ENCODE results near the gene SAMD4B.
"Not testable (repeated sequence)": the region's sequence is repeated elsewhere in the genome, so short reads cannot be mapped to it uniquely, and the experiment has no call there.

The SAMD4B gene

DNA sequence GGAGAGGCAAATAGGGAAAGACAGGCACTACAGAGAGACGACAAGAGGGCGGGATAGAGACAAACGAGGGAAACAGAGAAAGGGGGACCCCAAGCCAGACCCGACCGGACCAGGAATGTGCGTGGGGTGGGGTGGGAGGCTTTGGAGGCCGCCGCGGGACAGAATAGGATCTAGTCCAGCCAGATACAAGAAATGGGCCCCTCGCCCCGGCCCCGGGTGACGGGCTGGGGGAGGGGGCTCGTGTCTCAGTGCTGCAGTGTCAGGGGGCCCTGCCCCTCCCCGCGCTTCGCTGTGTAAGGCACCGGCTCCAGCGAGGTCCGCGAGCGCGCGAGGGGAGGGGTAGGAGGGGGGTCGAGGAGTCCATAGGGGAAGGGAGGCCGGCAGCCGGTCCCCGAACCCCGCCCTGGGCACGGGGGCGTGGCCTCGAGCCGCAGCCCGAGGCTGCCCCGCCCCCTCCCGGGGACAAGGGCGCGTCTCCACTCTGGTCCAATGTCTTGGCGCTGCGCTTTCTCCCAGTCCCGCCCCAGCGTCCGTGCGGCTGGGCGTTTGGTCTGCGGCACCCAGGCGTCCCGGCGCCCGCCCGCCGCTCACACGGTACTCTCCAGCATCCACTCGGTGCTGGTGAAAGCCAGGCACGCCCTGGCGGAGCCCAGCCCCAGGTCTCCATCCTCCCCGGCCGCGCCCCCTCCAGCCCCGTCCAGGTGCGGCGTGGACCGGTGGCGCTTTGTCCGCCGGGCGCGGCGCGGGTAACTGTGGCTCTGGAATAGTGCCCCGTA, 35.0 kb upstream of the SAMD4B start:
- Mint-ChIP-seq H3K4me3 (no peak overlapping the region), H3K36me3 (ENCODE audit: low read depth) (peaks cover 3% of the 10 kb centered on the region), H3K27me3 (no peaks in the 10 kb centered on the region), H3K4me1 (ENCODE audit: low read depth) (no peaks in the 10 kb centered on the region), H3K27ac (no peak overlapping the region), H3K9me3 (no peaks in the 10 kb centered on the region)

DNA sequence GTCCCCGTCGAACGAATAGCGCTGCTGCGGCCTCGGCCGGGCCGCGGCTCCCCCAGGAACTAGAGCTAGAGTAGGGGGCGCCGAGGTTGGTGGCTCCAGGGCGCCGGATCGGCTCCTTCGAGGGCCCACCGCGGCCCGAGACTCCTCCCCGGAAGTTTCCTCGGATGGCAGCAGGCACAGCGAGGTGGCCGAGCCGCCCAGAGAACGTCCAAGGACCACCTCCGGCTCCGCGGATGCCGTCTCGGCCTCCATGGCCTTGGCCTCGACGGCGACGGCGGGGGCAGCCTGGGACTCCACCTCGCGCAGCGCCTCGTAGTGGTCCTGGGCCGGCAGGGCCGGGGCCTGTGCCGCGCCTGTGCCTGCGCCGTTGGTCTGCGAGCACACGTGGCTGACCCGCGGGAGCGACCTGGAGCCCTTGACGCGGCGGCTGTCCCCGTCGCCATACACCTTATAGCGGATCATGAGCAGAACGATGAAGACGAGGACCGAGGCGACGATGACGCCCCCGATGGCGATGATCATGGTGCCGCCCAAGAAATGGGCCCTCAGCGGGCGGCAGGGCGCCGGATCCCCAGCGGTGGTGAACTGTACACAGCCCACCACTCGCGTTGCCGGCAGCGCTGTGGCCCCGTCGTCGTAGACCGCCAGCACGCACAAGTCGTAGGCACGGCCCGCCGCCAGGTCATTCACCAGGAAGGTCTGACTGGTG, 34.2 kb upstream of the SAMD4B start:
- Mint-ChIP-seq H3K4me1 (ENCODE audit: low read depth) (no peaks in the 10 kb centered on the region), H3K9me3 (no peaks in the 10 kb centered on the region), H3K4me3 (no peak overlapping the region), H3K36me3 (ENCODE audit: low read depth) (peaks cover 7% of the 10 kb centered on the region), H3K27me3 (no peaks in the 10 kb centered on the region), H3K27ac (no peak overlapping the region)

DNA sequence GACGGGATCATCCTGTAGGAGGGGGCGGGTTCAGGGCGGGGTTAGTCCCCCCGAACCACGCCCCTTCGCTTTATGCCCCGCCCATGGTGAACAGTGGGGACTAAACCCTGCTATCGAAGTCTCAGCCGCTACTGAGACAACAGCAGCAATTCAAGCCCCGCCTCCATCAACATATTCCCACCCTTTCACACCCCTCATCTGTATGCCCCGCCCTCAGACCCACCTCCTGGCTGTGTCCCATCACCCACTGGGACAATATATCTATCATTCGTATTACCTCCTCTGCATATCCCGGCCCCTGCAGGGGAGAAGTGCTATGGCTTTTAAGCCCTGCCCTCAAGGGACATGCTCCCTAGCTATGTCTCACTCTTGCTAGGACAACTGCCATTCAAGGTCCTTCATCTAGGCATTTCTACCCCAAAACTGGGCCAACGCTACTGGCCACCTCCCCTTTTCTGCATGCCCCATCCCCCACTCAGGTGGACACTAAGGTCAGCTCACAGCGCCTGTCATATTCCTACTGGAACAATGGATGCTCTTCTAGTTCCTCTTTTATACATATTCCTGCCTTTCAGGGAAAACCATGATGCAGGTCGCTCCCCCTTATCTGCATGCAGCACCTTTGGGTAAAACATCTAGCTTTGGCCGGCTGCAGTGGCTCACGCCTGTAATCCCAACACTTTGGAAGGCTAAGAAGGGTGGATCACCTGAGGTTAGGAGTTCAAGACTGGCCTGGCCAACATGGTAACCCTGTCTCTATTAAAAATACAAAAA, 33.5 kb upstream of the SAMD4B start:
- no peaks in the 10 kb centered on the region for H3K9me3 Mint-ChIP-seq
- no peak overlapping the region for H3K27ac Mint-ChIP-seq
- no peaks in the 10 kb centered on the region for H3K4me1 Mint-ChIP-seq (ENCODE audit: low read depth)
- no peaks in the 10 kb centered on the region for H3K27me3 Mint-ChIP-seq
- no peak overlapping the region for H3K4me3 Mint-ChIP-seq
- peaks cover 11% of the 10 kb centered on the region for H3K36me3 Mint-ChIP-seq (ENCODE audit: low read depth)

DNA sequence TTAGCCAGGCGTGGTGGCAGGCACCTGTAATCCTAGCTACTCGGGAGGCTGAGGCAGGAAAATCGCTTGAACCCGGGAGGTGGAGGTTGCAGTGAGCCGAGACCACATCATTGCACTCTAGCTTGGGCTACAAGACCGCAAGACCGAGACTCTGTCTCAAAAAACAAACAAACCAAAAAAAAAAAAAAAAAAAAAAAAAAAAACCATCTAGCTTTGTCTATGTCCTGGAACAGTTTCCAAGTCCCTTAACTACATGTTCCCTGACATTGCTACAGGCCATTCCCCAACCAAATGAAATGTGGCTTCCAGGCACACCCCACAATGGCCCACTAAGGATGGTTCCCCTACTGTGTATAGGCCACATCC, 32.9 kb upstream of the SAMD4B start:
- H3K36me3 Mint-ChIP-seq (ENCODE audit: low read depth), result peaks cover 11% of the 10 kb centered on the region
- not testable (repeated sequence) for H3K4me3 Mint-ChIP-seq, H3K27ac Mint-ChIP-seq

DNA sequence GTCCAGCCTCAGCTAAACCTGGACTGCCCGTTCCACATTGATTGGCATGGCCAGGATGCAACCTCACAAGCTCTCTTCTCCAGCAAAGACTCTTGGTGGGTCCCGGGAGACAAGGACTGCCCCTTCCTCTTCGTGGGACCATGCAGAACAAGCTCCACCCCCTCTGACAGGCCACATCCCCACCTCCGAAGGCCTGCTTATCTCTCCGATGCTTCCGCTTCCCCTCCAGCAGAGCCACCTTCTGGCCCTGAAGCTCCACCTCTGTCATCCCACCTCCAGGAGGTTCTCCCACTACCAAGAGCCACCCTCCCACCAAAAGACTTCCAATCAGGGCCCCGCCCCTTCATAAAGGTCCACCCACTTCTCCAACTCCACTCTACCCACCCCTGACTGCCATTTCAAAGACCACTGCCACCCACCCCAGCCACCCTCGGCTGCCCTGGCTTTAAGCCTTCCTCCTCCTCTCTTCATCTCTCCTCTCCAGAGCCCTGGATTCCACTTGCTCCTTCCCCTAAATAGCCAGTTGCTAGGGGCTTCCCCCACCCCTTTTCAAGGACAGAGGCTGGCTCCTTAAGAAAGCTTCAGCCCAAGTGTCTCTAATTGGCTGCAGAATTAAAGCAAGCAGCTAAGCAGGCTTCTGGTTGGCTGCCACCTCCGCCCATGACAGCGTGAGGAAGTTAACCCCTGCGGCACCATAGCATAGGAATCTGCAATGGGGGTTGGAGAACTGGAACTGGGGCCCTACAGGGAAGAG, 31.5 kb upstream of the SAMD4B start:
- Mint-ChIP-seq H3K27ac (no peak overlapping the region), H3K4me1 (ENCODE audit: low read depth) (no peaks in the 10 kb centered on the region), H3K4me3 (no peak overlapping the region), H3K9me3 (no peaks in the 10 kb centered on the region), H3K27me3 (no peaks in the 10 kb centered on the region), H3K36me3 (ENCODE audit: low read depth) (peaks cover 12% of the 10 kb centered on the region)

More for the DNA sequence above, 32.9 kb upstream of the SAMD4B start:
- H3K27me3 Mint-ChIP-seq; H3K9me3 Mint-ChIP-seq; H3K4me1 Mint-ChIP-seq (ENCODE audit: low read depth): not testable (repeated sequence)

DNA sequence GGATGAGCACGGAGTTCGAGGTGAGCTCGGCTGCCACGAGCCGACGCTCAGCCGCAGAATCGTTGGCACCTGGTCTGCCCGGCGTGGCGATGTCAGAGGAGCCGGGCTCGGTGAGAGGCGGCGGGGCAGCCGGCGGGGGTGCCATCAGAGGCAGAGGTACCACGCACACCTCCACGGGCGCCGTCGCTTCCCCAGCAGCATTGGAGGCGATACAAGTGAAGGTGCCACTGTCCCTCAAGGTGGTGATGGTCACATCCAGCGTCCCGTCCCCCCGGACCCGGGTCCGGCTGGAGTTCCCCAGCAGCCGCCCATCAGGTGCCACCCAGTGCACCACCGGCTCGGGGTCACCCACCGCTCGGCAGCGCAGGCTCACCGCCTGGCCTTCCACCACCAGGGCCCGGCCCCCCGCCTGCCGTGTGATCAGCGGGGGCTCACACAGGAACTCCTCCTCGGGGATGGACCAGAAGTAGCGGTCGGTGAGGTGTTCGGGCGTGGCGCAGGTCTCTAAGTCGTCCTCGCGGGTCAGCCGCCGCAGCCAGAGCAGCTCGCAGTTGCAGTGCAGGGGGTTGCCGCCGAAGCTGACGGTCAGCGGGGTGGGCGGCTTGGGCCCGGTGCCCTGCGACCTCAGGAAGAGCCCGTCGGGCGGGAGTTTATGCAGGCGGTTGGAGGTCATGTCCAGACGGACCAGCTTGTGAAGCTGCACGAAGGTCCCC, 28.0 kb upstream of the SAMD4B start:
- peaks cover 3% of the 10 kb centered on the region for H3K4me1 Mint-ChIP-seq (ENCODE audit: low read depth)
- H3K27ac Mint-ChIP-seq, result no peak overlapping the region
- H3K9me3 Mint-ChIP-seq, result no peaks in the 10 kb centered on the region
- H3K4me3 Mint-ChIP-seq, result no peak overlapping the region
- peaks cover 13% of the 10 kb centered on the region for H3K36me3 Mint-ChIP-seq (ENCODE audit: low read depth)
- no peaks in the 10 kb centered on the region for H3K27me3 Mint-ChIP-seq

DNA sequence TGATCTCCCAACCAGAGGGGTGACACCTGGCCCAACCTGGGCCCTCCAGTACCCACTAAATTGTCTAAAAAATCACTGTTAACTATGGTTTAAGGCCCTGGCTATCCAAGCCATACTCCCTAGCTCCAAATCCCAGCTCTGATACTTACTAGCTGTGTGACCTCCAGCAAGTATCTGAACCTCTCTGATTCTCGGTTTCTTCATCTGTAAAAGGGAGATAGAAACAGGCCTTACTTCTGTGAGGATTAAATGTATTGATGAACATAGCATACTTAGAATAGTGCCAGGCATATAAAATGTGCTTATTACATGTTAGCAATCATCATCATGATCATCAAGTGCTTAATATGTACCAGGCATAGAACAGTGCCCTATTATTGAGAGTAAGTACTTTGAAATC, 26.3 kb upstream of the SAMD4B start:
- peaks cover 13% of the 10 kb centered on the region for H3K36me3 Mint-ChIP-seq (ENCODE audit: low read depth)
- H3K9me3 Mint-ChIP-seq, result no peaks in the 10 kb centered on the region
- no peak overlapping the region for H3K4me3 Mint-ChIP-seq
- no peaks in the 10 kb centered on the region for H3K27me3 Mint-ChIP-seq
- H3K4me1 Mint-ChIP-seq (ENCODE audit: low read depth), result peaks cover 8% of the 10 kb centered on the region
- no peak overlapping the region for H3K27ac Mint-ChIP-seq

DNA sequence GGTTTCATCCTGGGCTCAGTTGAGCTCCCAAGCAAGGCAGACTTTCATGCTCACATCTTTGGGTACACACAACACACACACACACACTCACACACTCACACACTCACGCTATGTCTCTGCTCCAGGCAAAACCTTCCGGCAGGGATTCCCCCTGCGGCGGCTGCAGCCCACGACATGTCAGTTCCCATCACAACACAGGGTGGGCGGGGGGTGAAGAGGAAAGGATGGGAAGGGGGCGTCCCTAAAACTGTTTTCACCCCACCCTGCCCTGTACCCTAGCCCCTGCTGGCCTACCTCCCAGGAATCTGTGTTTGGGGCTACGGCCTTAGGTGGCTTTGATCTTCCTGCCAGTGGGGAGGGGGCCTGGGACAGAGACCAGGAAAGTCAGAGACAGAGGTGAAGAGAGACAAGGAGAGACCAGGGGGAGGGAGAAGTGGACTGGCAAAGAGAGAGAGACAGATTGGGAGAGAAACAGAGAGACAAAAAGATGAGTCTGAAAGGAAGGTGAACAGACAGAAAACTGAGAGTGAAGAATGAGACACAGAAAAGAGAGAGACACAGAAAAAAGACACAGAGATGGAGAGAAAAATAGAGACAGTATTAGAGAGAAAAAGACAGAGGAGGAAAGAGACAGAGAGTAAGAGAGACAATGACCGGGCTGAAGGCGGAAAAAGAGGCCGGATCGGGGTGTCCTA, 25.4 kb upstream of the SAMD4B start:
- Mint-ChIP-seq H3K27me3 (no peaks in the 10 kb centered on the region), H3K36me3 (ENCODE audit: low read depth) (peaks cover 13% of the 10 kb centered on the region), H3K9me3 (no peaks in the 10 kb centered on the region), H3K4me3 (no peak overlapping the region), H3K4me1 (ENCODE audit: low read depth) (peaks cover 12% of the 10 kb centered on the region), H3K27ac (no peak overlapping the region)

DNA sequence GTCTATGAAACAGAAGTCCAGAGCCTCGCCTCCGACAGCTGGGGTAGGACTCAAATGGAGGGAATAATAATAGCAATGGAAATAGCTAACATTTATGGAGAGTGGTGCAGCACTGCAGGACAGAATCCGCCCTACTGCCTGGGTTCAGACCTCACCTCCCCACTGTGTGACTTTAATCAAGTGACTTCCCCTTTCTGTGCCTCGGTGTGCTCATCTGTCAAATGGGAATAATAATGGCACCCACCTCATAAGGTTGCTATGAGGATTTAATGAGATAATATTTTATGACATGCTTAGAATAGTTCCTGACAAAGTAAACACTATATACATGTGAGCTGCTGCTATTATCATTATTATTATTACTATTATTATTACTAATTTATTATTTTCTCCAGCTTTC, 24.7 kb upstream of the SAMD4B start:
- Mint-ChIP-seq H3K27ac (no peak overlapping the region), H3K4me1 (ENCODE audit: low read depth) (peaks cover 12% of the 10 kb centered on the region)

DNA sequence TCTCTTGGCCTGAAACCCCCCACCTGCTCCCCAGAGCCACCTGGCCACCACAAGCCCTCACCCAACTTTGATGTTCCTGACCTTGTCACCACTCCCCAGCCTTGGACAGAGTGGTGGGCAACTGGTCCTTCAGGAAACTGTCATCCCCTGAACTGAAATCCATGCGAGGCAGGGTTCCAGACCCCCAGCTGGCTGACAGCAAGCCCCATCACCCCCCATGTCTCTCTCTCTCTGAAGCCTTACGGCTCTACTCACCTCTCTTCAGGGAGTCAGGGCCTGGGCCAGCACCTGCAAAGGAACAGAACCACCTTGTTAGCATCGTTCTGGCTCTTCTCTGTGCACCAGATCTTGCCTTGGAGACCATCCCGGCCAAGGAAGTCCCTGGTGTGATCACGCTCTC, 24.1 kb upstream of the SAMD4B start:
- Mint-ChIP-seq H3K4me1 (ENCODE audit: low read depth) (peaks cover 12% of the 10 kb centered on the region), H3K4me3 (no peak overlapping the region), H3K27me3 (no peaks in the 10 kb centered on the region), H3K27ac (no peak overlapping the region), H3K9me3 (no peaks in the 10 kb centered on the region), H3K36me3 (ENCODE audit: low read depth) (peaks cover 9% of the 10 kb centered on the region)

More for the DNA sequence above, 24.7 kb upstream of the SAMD4B start:
- Mint-ChIP-seq H3K9me3 (no peaks in the 10 kb centered on the region), H3K4me3 (no peak overlapping the region), H3K27me3 (no peaks in the 10 kb centered on the region), H3K36me3 (ENCODE audit: low read depth) (peaks cover 13% of the 10 kb centered on the region)

DNA sequence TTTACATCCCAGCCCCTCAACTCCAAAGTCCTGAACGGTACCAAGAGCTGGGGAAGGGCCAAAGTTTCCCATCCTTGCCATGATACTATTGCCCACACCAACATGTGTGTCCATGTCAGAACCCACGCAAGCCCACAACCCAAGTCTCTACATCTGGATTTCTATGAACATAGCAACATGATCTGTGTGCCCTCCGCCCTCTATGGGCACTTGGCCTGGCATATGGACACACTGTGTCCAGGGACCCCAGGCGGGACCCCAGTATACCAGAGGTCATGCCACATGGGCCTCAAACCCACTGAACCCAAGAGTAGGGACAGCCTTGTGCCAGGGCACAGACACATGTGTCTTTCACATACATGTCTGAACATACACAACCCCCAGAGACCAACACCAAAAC, 23.5 kb upstream of the SAMD4B start:
- H3K9me3 Mint-ChIP-seq, result no peaks in the 10 kb centered on the region
- peak overlapping the region; percentile 71 for H3K4me3 Mint-ChIP-seq
- H3K27ac Mint-ChIP-seq, result peak overlapping the region; percentile 34
- peaks cover 12% of the 10 kb centered on the region for H3K4me1 Mint-ChIP-seq (ENCODE audit: low read depth)
- H3K36me3 Mint-ChIP-seq (ENCODE audit: low read depth), result peaks cover 6% of the 10 kb centered on the region
- no peaks in the 10 kb centered on the region for H3K27me3 Mint-ChIP-seq

DNA sequence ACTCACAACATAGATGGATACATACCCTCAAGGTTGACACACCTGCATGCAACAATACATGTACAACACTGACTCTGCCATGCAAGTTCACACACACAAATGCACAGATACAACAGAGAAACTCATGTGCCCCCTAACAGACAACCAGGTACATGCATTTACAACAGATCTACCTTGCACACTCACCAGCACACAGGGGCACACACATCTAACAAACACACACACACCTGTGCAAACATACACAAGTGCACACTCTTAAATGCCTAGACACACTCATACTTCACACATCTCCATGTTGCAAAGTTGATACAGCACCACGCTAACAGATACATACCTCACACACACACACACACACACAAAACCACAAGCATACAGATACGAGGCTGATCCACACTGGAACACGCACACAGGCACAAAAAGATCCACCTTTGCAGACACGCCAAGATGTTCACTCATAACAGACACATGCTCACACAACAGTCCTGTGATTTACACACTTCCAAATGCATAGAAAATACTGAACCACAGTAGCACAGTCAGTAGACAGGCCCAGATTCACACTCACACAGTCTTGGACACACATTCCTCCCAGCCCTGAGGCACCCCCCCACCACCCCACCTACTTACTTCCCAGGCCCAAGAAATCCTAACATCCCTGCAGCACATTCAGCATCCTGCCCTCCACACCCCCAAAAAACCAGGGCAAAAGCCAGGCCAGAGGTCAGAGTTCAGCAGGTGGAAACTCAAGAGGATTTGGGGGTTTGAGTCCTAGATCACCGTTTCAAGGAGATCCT, 22.9 kb upstream of the SAMD4B start:
- Mint-ChIP-seq H3K27ac (peak overlapping the region; percentile 34), H3K4me3 (peak overlapping the region; percentile 71), H3K27me3 (no peaks in the 10 kb centered on the region), H3K9me3 (no peaks in the 10 kb centered on the region), H3K4me1 (ENCODE audit: low read depth) (peaks cover 12% of the 10 kb centered on the region), H3K36me3 (ENCODE audit: low read depth) (peaks cover 5% of the 10 kb centered on the region)

DNA sequence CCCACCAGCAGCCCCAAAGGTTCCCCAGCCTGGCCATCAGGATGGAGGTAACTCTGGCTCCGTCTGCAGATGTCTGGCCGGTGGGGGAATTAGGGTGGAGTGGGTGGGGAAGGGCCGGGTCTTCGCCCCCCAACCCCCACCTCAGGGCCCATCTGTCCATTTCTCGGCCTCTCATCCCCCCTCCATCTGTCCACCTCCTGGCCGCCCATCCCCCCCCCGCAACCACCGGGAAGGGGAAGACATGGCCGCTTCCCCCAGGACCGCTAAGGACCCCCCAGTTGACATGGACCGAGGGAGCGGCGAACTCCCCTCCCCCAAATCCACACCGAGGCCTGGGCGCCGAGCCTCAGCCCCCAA, 22.4 kb upstream of the SAMD4B start:
- H3K9me3 Mint-ChIP-seq, result no peaks in the 10 kb centered on the region
- no peak overlapping the region for H3K27ac Mint-ChIP-seq
- H3K4me3 Mint-ChIP-seq, result peak overlapping the region; percentile 71
- peaks cover 5% of the 10 kb centered on the region for H3K36me3 Mint-ChIP-seq (ENCODE audit: low read depth)
- peaks cover 12% of the 10 kb centered on the region for H3K4me1 Mint-ChIP-seq (ENCODE audit: low read depth)
- no peaks in the 10 kb centered on the region for H3K27me3 Mint-ChIP-seq

All from stimulated activated naive CD8-positive, alpha-beta T cell treated with anti-CD3 and anti-CD28 coated beads, Interleukin-15, Interleukin-2, amounts not matched to agents 100 ng/mL and 50 ng/mL, for 24 hours (primary cell).